ENCODE data around the gene PFDN6. TPM values are rescaled to one million over a fixed set of nuclear protein-coding genes. Genes with fewer than 3 reads are reported as not detected.
"Not testable (repeated sequence)": the region's sequence is repeated elsewhere in the genome, so short reads cannot be mapped to it uniquely, and the experiment has no call there.

The PFDN6 gene
- total RNA-seq, 1 donor: 7.5 TPM

GRCh38 chr6:33273129-33273923 is 16.1 kb upstream of the PFDN6 start:
- DNase-seq (ENCODE audit: low read depth in 2 of 3, low spot score in 2 of 3): no peak

DNA sequence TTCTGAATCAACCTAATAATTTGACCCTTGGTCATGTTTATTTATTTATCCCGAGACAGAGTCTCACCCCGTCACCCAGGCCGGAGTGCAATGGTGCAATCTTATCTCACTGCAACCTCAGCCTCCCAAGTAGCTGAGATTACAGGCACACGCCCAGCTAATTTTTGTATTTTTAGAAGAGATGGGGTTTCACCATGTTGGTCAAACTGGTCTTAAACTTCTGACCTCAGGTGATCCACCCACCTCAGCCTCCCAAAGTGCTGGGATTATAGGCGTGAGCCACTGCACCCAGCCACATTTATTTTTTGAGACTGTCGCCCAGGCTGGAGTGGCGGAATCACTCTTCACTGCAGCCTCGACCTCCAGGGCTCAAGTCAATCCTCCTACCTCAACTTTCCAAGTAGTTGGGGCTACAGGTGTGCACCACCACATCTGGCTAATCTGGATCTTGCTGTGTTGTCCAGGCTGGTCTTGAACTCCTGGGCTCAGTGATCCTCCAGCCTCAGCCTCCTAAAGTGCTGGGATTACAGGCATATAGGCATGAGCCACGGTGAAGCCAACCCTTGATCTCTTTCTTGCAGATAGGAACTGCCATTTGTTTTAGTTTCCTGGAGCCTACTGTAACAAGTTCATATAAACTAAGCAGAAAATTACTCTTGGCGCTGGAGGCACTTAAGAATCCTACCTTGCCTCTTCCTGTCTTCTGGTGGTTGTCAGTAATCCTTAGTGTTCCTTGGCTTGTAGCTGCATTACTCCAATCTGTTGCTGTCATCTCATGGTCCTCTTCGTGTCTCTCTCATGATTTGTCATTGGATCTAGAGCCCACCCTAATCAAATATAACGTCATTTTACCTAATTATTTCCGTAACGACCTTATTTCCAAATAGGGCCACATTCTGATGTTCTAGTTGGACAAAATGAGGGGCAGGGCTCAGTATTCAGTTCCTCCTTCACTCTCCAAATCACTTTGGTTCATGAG is 15.2 kb upstream of the PFDN6 start:
- no peak for DNase-seq (ENCODE audit: low read depth in 2 of 3, low spot score in 2 of 3)

- DNase-seq (ENCODE audit: low read depth in 2 of 3, low spot score in 2 of 3): not testable (repeated sequence)
Measured at GRCh38 chr6:33275795-33276580, 13.4 kb upstream of the PFDN6 start.

GRCh38 chr6:33276581-33276863 is 12.9 kb upstream of the PFDN6 start:
- no peak for DNase-seq (ENCODE audit: low read depth in 2 of 3, low spot score in 2 of 3)

GRCh38 chr6:33276864-33277662 is 12.3 kb upstream of the PFDN6 start, which contains the start of gene B3GALT4:
B3GALT4 (plus strand) TSS chr6:33277123; CDS start chr6:33277420, 297 bp downstream.
- peak; percentile 54 to 82 (median 76) for DNase-seq (ENCODE audit: low read depth in 2 of 3, low spot score in 2 of 3)

- DNase-seq (ENCODE audit: low read depth in 2 of 3, low spot score in 2 of 3): peak in 2 of 3 donors; percentile 32 to 41
Measured at GRCh38 chr6:33277663-33278391, 11.6 kb upstream of the PFDN6 start.

DNA sequence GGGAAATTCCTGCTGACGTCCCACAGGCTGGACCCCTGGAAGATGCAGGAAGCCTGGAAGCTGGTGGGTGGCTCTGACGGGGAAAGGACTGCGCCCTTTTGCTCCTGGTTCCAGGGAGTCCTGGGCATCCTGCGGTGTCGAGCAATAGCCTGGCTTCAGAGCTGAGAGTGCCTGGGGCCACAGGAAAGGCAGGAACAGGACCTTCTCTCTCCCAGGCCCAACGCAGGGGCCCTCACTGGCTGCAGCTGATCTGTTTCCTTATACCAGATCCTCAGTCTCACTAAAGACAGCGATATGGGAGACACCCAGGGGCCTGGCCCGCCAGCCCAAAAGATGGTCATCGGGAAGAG is 11.0 kb upstream of the PFDN6 start:
- DNase-seq (ENCODE audit: low read depth in 2 of 3, low spot score in 2 of 3): no peak

DNA sequence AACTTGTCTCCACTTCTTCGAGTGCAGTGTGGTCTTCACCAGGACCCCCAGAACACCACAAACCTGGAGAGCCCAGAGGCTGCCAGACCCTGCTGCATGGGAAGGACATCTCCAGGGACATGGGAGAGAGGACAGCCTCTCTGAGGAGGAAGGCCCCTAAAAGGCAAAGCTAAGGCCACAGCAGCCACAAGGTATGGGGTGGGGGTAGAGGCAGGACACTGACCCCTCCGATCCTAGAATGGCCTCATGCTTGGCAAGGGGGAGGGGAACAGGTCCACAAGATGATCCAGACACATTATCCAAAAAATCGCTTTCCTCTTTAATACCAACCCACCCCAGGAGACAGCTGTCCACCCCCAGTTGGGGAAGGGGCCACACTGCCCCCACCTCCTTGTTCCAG is 10.6 kb upstream of the PFDN6 start:
- DNase-seq (ENCODE audit: low read depth in 2 of 3, low spot score in 2 of 3): no peak

GRCh38 chr6:33279257-33279695 is 10.1 kb upstream of the PFDN6 start:
- no peak for DNase-seq (ENCODE audit: low read depth in 2 of 3, low spot score in 2 of 3)

GRCh38 chr6:33279971-33280511 is 9.4 kb upstream of the PFDN6 start:
- DNase-seq (ENCODE audit: low read depth in 2 of 3, low spot score in 2 of 3): peak in 2 of 3 donors; percentile 78 to 83

- no peak for DNase-seq (ENCODE audit: low read depth in 2 of 3, low spot score in 2 of 3)
Measured at GRCh38 chr6:33280539-33280938, 8.9 kb upstream of the PFDN6 start.

DNA sequence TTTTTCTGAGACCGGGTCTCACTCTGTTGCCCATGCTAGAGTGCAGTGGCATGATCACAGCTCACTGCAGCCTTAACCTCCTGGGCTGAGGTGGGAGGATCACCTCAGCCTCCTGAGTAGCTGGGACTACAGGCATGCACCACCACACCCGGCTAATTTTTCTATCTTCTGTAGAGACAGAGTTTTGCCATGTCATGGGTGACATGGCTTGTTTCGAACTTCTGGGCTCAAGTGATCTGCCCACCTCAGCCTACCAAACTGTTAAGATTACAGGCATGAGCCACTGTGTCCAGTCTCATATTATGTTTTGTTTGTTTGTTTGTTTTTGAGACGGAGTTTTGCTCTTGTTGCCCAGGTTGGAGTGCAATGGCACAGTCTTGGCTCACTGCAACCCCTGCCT is 4.2 kb upstream of the PFDN6 start:
- not testable (repeated sequence) for DNase-seq (ENCODE audit: low read depth in 2 of 3, low spot score in 2 of 3)

GRCh38 chr6:33286946-33287914 is 2.2 kb upstream of the PFDN6 start:
- DNase-seq (ENCODE audit: low read depth in 2 of 3, low spot score in 2 of 3): no peak

GRCh38 chr6:33288141-33288920 is 1.1 kb upstream of the PFDN6 start:
- no peak for DNase-seq (ENCODE audit: low read depth in 2 of 3, low spot score in 2 of 3)

- DNase-seq (ENCODE audit: low read depth in 2 of 3, low spot score in 2 of 3): no peak
Measured at GRCh38 chr6:33289784-33290315, 449 bp downstream of the PFDN6 start.

GRCh38 chr6:33290459-33290858 is 1.1 kb downstream of the PFDN6 start:
- DNase-seq (ENCODE audit: low read depth in 2 of 3, low spot score in 2 of 3): no peak
